Breast epithelium (tissue), 3 donors: ENCODE measurements around the gene CCDC91.

Source experiments
- POLR2A ChIP-seq: fragments of 450-650 bp; IDR thresholded peaks from one replicate; pipeline ENCODE4 v1.6.1; 2016; ENCODE audit warnings: antibody characterized with exemption, mild to moderate bottlenecking, moderate library complexity
- POLR2AphosphoS5 ChIP-seq, 3 donors: sonication (generic); formaldehyde crosslinking; IDR thresholded peaks; one replicate each; pipeline ENCODE4 v1.6.1; 2017; ENCODE audit warnings: antibody characterized with exemption in 3 of 3
- TF ChIP-seq, protein P1 (sequence below), 3 donors: fragments of 450-650 bp; IDR thresholded peaks; one replicate each; pipeline ENCODE4 v1.5.1; 2016 to 2017; ENCODE audit warnings: antibody characterized with exemption in 3 of 3, mild to moderate bottlenecking in 3 of 3, moderate library complexity in 3 of 3

DNA sequence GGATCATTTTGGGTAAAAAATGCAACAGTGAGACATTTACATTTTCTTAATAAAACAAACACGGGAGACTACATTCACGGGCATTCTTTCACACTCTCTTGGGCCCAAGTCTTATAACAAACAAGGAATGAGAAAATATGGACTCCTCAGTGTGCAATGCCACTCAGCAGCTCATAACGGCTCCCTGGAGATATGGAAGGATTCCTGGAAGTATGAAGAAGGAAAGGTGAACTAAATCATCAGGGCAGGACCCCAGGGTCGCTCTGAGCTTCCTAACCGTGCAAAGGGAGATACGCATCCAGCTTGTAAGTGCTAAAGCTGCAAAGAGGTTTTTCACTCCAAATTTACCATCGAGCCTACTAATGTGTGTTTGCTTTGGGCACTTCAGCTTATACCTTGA is 33.5 kb upstream of the CCDC91 start:
- TF ChIP-seq, protein P1, sequence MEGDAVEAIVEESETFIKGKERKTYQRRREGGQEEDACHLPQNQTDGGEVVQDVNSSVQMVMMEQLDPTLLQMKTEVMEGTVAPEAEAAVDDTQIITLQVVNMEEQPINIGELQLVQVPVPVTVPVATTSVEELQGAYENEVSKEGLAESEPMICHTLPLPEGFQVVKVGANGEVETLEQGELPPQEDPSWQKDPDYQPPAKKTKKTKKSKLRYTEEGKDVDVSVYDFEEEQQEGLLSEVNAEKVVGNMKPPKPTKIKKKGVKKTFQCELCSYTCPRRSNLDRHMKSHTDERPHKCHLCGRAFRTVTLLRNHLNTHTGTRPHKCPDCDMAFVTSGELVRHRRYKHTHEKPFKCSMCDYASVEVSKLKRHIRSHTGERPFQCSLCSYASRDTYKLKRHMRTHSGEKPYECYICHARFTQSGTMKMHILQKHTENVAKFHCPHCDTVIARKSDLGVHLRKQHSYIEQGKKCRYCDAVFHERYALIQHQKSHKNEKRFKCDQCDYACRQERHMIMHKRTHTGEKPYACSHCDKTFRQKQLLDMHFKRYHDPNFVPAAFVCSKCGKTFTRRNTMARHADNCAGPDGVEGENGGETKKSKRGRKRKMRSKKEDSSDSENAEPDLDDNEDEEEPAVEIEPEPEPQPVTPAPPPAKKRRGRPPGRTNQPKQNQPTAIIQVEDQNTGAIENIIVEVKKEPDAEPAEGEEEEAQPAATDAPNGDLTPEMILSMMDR (IDR thresholded peaks at IDR 0.05) = no peak
- TF ChIP-seq POLR2A (no peak), POLR2AphosphoS5 (IDR thresholded peaks at IDR 0.05) (no peak)
